CD14-positive monocyte (primary cell): Measurements from ENCODE around the gene CCDC136. TPM values are rescaled to one million over a fixed set of nuclear protein-coding genes. Genes with fewer than 3 reads are reported as not detected.

Experiments
- DNase-seq, 3 donors: peaks; one replicate each; pipeline ENCODE4 v3.0.0-alpha.2; 2011 to 2022
- H2AFZ ChIP-seq: 2 replicates; pipeline ENCODE4 v1.6.0; 2012; ENCODE audit warnings: mild to moderate bottlenecking, low read depth, low read length, inconsistent platforms; ENCODE audit not compliant: insufficient read depth, poor library complexity, severe bottlenecking
- H3K27ac ChIP-seq, 2 donors: 1 replicate in 1 of 2; 2 replicates in 1 of 2; pipeline ENCODE4 v1.5.1; 2012 to 2013; ENCODE audit warnings: low read length in 2 of 2, control low read depth in 1 of 2, inconsistent platforms in 1 of 2, low read depth in 1 of 2, mild to moderate bottlenecking in 1 of 2
- H3K27me3 ChIP-seq, 2 donors: one replicate each; pipeline versions ENCODE4 v1.6.0 to v1.6.1; 2011 to 2013; ENCODE audit warnings: low read length in 2 of 2; ENCODE audit not compliant: control insufficient read depth in 2 of 2, insufficient read depth in 2 of 2
- H3K36me3 ChIP-seq, 2 donors: replicated peaks in 1 of 2; 1 replicate in 1 of 2; 2 replicates in 1 of 2; pipeline versions ENCODE4 v1.5.1 to v1.6.1; 2012 to 2013; ENCODE audit warnings: low read length in 2 of 2, control low read depth in 1 of 2, inconsistent platforms in 1 of 2, mild to moderate bottlenecking in 1 of 2; ENCODE audit not compliant: insufficient read depth in 2 of 2, control insufficient read depth in 1 of 2
- H3K4me1 ChIP-seq, 2 donors: 1 replicate in 1 of 2; 2 replicates in 1 of 2; pipeline versions ENCODE4 v1.5.1 to v1.6.1; 2012 to 2013; ENCODE audit warnings: low read length in 2 of 2, control low read depth in 1 of 2, inconsistent platforms in 1 of 2, mild to moderate bottlenecking in 1 of 2, moderate library complexity in 1 of 2; ENCODE audit not compliant: insufficient read depth in 2 of 2, control insufficient read depth in 1 of 2
- H3K4me2 ChIP-seq: replicated peaks from 2 replicates; pipeline ENCODE3; 2012; ENCODE audit warnings: low read length, moderate library complexity, mild to moderate bottlenecking; ENCODE audit not compliant: poor library complexity, severe bottlenecking; ENCODE audit errors: extremely low read depth
- H3K4me3 ChIP-seq, 3 experiments: fragments of 200-600 bp in 1 of 3; sonication (generic) in 1 of 3; replicated peaks in 1 of 3; 1 replicate in 2 of 3; 2 replicates in 1 of 3; pipeline ENCODE4 v1.5.1; 2011 to 2013; ENCODE audit warnings: low read length in 3 of 3, mild to moderate bottlenecking in 3 of 3, control low read depth in 2 of 3, low read depth in 2 of 3, inconsistent platforms in 1 of 3, moderate library complexity in 1 of 3
- H3K79me2 ChIP-seq: 2 replicates; pipeline ENCODE4 v1.6.0; 2012; ENCODE audit warnings: mild to moderate bottlenecking, control low read depth, inconsistent platforms, low read length, moderate library complexity; ENCODE audit not compliant: insufficient read depth
- H3K9ac ChIP-seq: 2 replicates; pipeline ENCODE4 v1.6.0; 2017; ENCODE audit warnings: low read length, mild to moderate bottlenecking; ENCODE audit not compliant: insufficient read depth, poor library complexity, severe bottlenecking
- H3K9me3 ChIP-seq, 2 donors: replicated peaks in 1 of 2; 1 replicate in 1 of 2; 2 replicates in 1 of 2; pipeline versions ENCODE4 v1.5.1 to v1.6.1; 2012 to 2013; ENCODE audit warnings: low read length in 2 of 2, control low read depth in 1 of 2; ENCODE audit not compliant: control insufficient read depth in 1 of 2, insufficient read depth in 1 of 2
- H4K20me1 ChIP-seq: 2 replicates; pipeline ENCODE4 v1.6.0; 2012; ENCODE audit warnings: mild to moderate bottlenecking, low read length, control low read depth, moderate library complexity; ENCODE audit not compliant: insufficient read depth
- H3K27ac Mint-ChIP-seq, 7 donors: one replicate each; pipeline ENCODE4 v1.8.0; 2020; ENCODE audit warnings: mild to moderate bottlenecking in 7 of 7, mixed read lengths in 7 of 7, moderate library complexity in 6 of 7, inconsistent platforms in 2 of 7
- H3K27me3 Mint-ChIP-seq, 3 donors: one replicate each; pipeline ENCODE4 v1.8.0; 2021 to 2022; ENCODE audit warnings: low read depth in 3 of 3, mild to moderate bottlenecking in 3 of 3, mixed read lengths in 3 of 3, moderate library complexity in 3 of 3, inconsistent platforms in 1 of 3
- H3K36me3 Mint-ChIP-seq, 2 donors: one replicate each; pipeline ENCODE4 v1.8.0; 2020; ENCODE audit warnings: mixed read lengths in 2 of 2, inconsistent platforms in 1 of 2, mild to moderate bottlenecking in 1 of 2
- H3K4me1 Mint-ChIP-seq: one replicate; pipeline ENCODE4 v1.8.0; 2020; ENCODE audit warnings: mild to moderate bottlenecking, mixed read lengths
- H3K4me3 Mint-ChIP-seq, 2 donors: one replicate each; pipeline ENCODE4 v1.8.0; 2020; ENCODE audit warnings: mild to moderate bottlenecking in 2 of 2, mixed read lengths in 2 of 2, moderate library complexity in 1 of 2
- H3K9me3 Mint-ChIP-seq, 7 donors: one replicate each; pipeline ENCODE4 v1.8.0; 2020 to 2022; ENCODE audit warnings: mixed read lengths in 7 of 7, mild to moderate bottlenecking in 6 of 7, moderate library complexity in 6 of 7, inconsistent platforms in 2 of 7
- CTCF ChIP-seq: fragments of 200-600 bp; IDR thresholded peaks from one replicate; pipeline ENCODE4 v1.8.0; 2022; ENCODE audit warnings: antibody characterized with exemption, mild to moderate bottlenecking
- WGBS: methylation state at CpG from one replicate; pipeline ENCODE4 v1.1.5; 2013; ENCODE audit warnings: missing lambda C conversion rate; ENCODE audit not compliant: insufficient coverage; 5-methylcytosine and 5-hydroxymethylcytosine counted together
- intact Hi-C, 2 donors: fragments of 100-400 bp; cut with micrococcal nuclease; formaldehyde crosslinking; loops; one replicate each; pipeline versions ENCODE4 v1.15.0 to v1.15.1; 2023
- polyA plus RNA-seq, 3 donors: library from polyadenylated mRNA; depleted of rRNA in 1 of 3; unstranded in 2 of 3; stranded (reverse) in 1 of 3; fragments of 300-500 nt in 2 of 3; fragments of >200 nt in 1 of 3; fragmentation: Illumina TruSeq in 2 of 3; gene quantifications; 1 replicate in 2 of 3; 2 replicates in 1 of 3; pipeline ENCODE4 v1.2.3, GENCODE V29; 2012 to 2021

The CCDC136 gene
- polyA plus RNA-seq, 3 donors: 0.26 to 2.6 TPM; not detected in 1

GRCh38 chr7:128845475-128845874, 53.7 kb downstream of the CCDC136 start:
- Mint-ChIP-seq H3K27ac (no peak overlapping the region), H3K4me3 (no peak overlapping the region), H3K9me3 (no peaks in the 10 kb centered on the region), H3K36me3 (no peaks in the 10 kb centered on the region), H3K27me3 (peaks cover 2 to 5% (median 4%) of the 10 kb centered on the region in 3 donors), H3K4me1 (peaks cover 3% of the 10 kb centered on the region)
- DNase-seq: no peak
- H3K27me3 ChIP-seq: no peaks in the 10 kb centered on the region
- no peak for TF ChIP-seq CTCF
- H3K4me2 ChIP-seq: no peak overlapping the region
- WGBS: 84% methylated on average over 5 of the region's 5 CpGs
- no peak overlapping the region for H3K9ac ChIP-seq
- no peaks in the 10 kb centered on the region for H3K4me1 ChIP-seq
- no peaks in the 10 kb centered on the region for H3K9me3 ChIP-seq
- H3K27ac ChIP-seq: no peak overlapping the region
- no peaks in the 10 kb centered on the region for H4K20me1 ChIP-seq
- H3K79me2 ChIP-seq: no peaks in the 10 kb centered on the region
- H3K36me3 ChIP-seq: no peaks in the 10 kb centered on the region
- H2AFZ ChIP-seq: no peak overlapping the region
- no peak overlapping the region for H3K4me3 ChIP-seq
- intact Hi-C loops: no loop called here

GRCh38 chr7:128845987-128846386, 54.2 kb downstream of the CCDC136 start:
- H4K20me1 ChIP-seq: no peaks in the 10 kb centered on the region
- no peaks in the 10 kb centered on the region for H3K36me3 ChIP-seq
- TF ChIP-seq CTCF: no peak
- H3K4me2 ChIP-seq: no peak overlapping the region
- H3K9ac ChIP-seq: no peak overlapping the region
- Mint-ChIP-seq H3K27ac (no peak overlapping the region), H3K4me1 (peaks cover 3% of the 10 kb centered on the region), H3K4me3 (no peak overlapping the region), H3K27me3 (peaks cover 2 to 5% (median 4%) of the 10 kb centered on the region in 3 donors), H3K9me3 (no peaks in the 10 kb centered on the region), H3K36me3 (no peaks in the 10 kb centered on the region)
- no peak for DNase-seq
- no peaks in the 10 kb centered on the region for H3K79me2 ChIP-seq
- no peak overlapping the region for H3K27ac ChIP-seq
- no peak overlapping the region for H2AFZ ChIP-seq
- no peaks in the 10 kb centered on the region for H3K27me3 ChIP-seq
- H3K4me1 ChIP-seq: no peaks in the 10 kb centered on the region
- H3K9me3 ChIP-seq: no peaks in the 10 kb centered on the region
- no peak overlapping the region for H3K4me3 ChIP-seq
- intact Hi-C loops: no loop called here
- WGBS: 92% methylated on average over 18 of the region's 19 CpGs
